Stimulated activated CD8-positive, alpha-beta memory T cell treated with anti-CD3 and anti-CD28 coated beads, Interleukin-4, amount 100 ng/mL, for 48 hours (primary cell): ENCODE data around the gene AGAP9.

Source experiments
- DNase-seq: peaks from one replicate; pipeline ENCODE4 v3.0.0-alpha.2; 2020

AGAP9 gene

DNA sequence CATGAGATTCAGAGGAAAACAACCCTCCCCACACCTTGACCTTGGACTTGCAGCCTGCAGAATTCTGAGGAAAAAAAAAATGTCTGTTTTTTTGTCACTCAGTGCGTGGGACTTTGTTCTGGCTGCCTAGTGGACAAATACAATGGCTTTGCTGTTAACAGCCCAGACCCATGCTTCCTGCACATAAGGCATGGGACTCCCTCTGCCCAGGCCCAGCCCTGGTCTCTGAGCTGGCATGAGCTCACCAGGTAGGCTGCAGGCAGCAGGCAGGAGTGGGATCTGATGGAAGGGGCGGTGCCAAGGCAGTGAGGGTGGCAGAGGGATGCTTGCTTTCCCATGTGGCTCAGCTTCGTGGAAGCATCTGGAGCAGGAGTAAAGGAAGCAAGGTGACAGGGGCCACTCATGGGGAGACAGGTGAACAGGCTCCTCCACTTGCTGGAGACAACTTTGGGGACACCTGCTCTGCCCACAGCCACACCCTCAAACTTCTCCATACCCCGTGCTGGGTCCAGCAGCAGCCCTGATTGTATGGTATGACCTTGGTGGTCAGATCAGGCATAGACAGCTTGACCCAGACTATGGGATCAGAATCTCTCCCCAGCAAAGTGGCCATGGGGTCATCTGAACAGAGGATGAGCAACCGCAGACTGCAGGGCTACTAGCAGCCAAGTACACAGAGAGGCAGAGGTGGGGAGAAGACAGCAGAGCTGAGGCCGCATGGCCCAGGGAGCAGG, 66.5 kb downstream of the AGAP9 start:
- peak; percentile 16 for DNase-seq

GRCh38 chr10:47456079-47456785, 67.2 kb downstream of the AGAP9 start:
- peak; percentile 8 for DNase-seq

- peak; percentile 10 for DNase-seq
These were observed 67.9 kb downstream of the AGAP9 start for GRCh38 chr10:47455350-47456078.

- DNase-seq, result peak; percentile 13
These were observed 68.7 kb downstream of the AGAP9 start for GRCh38 chr10:47454780-47455058.

- DNase-seq, result peak; percentile 14
These were observed 69.2 kb downstream of the AGAP9 start for GRCh38 chr10:47454008-47454779.

DNA sequence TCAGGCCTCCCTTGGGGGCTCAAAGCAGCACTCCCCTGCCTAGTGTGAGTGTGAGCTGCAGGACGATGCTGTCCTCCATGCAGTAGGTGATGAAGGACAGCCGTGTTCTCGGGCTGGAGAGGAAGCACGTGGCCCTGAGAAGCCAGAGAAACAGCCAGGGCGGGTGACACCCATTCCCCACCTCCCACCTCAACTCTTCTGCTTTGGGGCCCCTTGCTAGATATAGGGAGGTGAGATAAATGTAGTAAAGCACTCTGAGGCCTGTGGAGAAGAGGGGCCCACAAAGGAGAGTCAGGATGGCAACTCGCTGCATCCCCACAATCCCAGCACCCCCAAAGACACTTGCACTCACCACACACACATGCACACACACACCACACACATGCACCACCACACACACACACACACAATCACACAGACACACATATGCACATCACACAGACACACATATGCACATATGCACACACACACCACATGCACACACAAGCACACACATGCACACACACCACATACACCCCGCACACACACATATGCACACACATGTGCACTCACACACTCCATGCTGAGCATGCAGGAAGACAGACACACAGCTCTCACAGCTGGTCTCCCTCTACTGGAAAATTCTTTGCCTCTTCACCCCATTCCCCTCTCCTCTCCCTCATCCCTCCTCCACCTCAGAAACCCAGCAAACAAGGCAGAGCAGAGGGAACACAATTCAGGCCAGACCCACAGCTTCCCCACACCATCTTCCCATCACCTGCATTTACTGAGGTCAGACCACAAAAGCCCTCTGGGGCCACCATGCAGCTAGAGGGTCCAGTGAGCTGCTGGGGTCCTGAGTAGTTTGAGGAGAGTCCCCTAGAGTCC, 70.1 kb downstream of the AGAP9 start:
- peak; percentile 10 for DNase-seq

DNA sequence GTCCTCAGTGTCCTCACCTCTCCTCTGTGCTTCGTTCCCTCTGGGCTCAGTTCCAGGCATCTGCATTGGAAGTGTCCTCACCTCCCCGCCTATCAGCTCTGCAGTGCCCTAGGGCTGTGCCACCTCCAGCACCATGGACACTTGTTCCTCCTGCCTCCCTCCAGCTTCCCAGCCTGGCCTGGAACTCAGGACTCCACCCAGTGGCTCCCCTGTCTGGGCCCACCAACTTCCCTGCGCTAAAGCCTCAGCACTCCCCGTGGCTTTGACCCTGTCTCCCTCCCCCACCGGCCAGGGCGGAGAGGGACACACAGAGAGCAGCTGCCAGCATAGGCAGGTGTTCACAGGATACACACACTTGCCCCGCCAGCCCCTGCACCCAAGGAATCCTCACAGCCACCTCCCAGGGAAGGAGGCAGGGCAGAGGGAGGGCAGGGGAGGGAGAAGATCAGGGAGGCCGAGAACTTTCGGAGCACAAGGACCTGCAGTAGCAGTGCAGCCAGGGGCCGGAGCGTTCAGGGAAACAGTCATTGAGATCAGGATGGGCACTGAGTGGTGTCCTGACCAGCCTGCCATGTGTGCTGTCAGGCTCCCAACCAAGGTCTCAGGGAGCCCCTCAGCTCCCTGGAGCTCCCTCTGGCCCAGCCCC, 70.8 kb downstream of the AGAP9 start:
- peak; percentile 17 for DNase-seq

DNA sequence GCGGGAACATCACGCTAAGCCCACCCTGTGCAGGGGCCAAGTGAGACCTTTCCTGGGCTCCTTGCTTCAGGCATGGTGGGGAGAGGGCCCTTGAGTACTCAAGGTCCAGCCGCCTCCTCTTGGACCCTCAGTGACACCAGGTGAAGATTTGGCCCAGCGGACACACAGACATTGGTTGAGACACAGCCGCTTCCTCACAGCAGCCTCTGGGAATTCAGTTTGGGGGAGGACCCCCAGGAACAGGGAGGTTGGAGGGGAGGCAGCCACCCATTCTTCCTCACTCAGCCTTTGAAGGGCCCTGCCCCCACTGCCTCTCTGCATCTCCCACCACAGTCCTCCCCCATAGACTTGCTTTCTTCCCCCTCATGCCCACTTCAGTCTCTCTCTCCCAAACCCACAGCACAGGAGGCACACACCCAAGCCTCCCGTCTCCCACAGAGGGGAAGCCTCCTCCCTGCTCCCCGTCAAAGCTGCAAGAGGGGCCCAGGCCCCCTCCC, 71.4 kb downstream of the AGAP9 start:
- DNase-seq, result no peak
